ENCODE results near the gene GIT1.
A peak's percentile ranks its signal among the peaks of the same experiment; 100 is the strongest.

Gene GIT1

GRCh38 chr17:29597361-29598172 is 8.1 kb upstream of the GIT1 start:
- DNase-seq (ENCODE audit: low read depth) = no peak
- no peak for TF ChIP-seq CTCF (IDR thresholded peaks at IDR 0.05; ENCODE audit: control insufficient read depth, extremely low read depth, insufficient read depth)

GRCh38 chr17:29596811-29597210 is 7.4 kb upstream of the GIT1 start:
- no peak for TF ChIP-seq CTCF (IDR thresholded peaks at IDR 0.05; ENCODE audit: control insufficient read depth, extremely low read depth, insufficient read depth)
- H3K4me3 ChIP-seq (ENCODE audit: low read depth, low read length) = no peak overlapping the region

More at GRCh38 chr17:29597361-29598172, 8.1 kb upstream of the GIT1 start:
- H3K4me3 ChIP-seq (ENCODE audit: low read depth, low read length) = no peak overlapping the region

GRCh38 chr17:29595943-29596774 is 6.7 kb upstream of the GIT1 start:
- no peak for TF ChIP-seq CTCF (IDR thresholded peaks at IDR 0.05; ENCODE audit: control insufficient read depth, extremely low read depth, insufficient read depth)
- no peak overlapping the region for H3K4me3 ChIP-seq (ENCODE audit: low read depth, low read length)
- no peak for DNase-seq (ENCODE audit: low read depth)

More at GRCh38 chr17:29596811-29597210, 7.4 kb upstream of the GIT1 start:
- no peak for DNase-seq (ENCODE audit: low read depth)

- DNase-seq (ENCODE audit: low read depth) = no peak
- TF ChIP-seq CTCF (IDR thresholded peaks at IDR 0.05; ENCODE audit: control insufficient read depth, extremely low read depth, insufficient read depth) = no peak
- no peak overlapping the region for H3K4me3 ChIP-seq (ENCODE audit: low read depth, low read length)
Observed at GRCh38 chr17:29595107-29595942, 5.9 kb upstream of the GIT1 start.

- TF ChIP-seq CTCF (IDR thresholded peaks at IDR 0.05; ENCODE audit: control insufficient read depth, extremely low read depth, insufficient read depth) = no peak
- peak overlapping the region; percentile 73 for H3K4me3 ChIP-seq (ENCODE audit: low read depth, low read length)
- no peak for DNase-seq (ENCODE audit: low read depth)
Observed at GRCh38 chr17:29594519-29595090, 5.2 kb upstream of the GIT1 start.
